GM23338 (cell line): Measurements from ENCODE around the gene JUNB. TPM values are rescaled to one million over a fixed set of nuclear protein-coding genes. Genes with fewer than 3 reads are reported as not detected.

Experiments
- ATAC-seq: fragments of 200-7000 bp; cut with Tn5 transposase; 3 replicates; pipeline ENCODE4 v1.9.1; 2020
- DNase-seq: peaks from one replicate; pipeline ENCODE4 v3.0.0-alpha.2; 2015; ENCODE audit warnings: low spot score
- H2AFZ ChIP-seq: fragments of 200-600 bp; sonication (generic); 2 replicates; pipeline ENCODE4 v1.8.0; 2016; ENCODE audit warnings: antibody characterized with exemption, mild to moderate bottlenecking, moderate library complexity
- H3F3A ChIP-seq: fragments of 200-600 bp; sonication (generic); replicated peaks from 2 replicates; pipeline ENCODE4 v1.8.0; 2017; ENCODE audit warnings: antibody characterized with exemption, mixed run types, low read depth
- H3K27ac ChIP-seq: fragments of 200-600 bp; sonication (generic); 2 replicates; pipeline ENCODE4 v1.6.1; 2016; ENCODE audit warnings: low read depth
- H3K27me3 ChIP-seq: fragments of 200-600 bp; sonication (generic); 2 replicates; pipeline ENCODE4 v1.8.0; 2016; ENCODE audit warnings: mild to moderate bottlenecking, mixed run types, moderate library complexity; ENCODE audit not compliant: insufficient read depth
- H3K36me3 ChIP-seq: fragments of 200-600 bp; sonication (generic); 2 replicates; pipeline ENCODE4 v1.8.0; 2016; ENCODE audit warnings: mild to moderate bottlenecking; ENCODE audit not compliant: insufficient read depth
- H3K4me1 ChIP-seq: fragments of 200-600 bp; sonication (generic); 2 replicates; pipeline ENCODE4 v1.8.0; 2016; ENCODE audit warnings: mild to moderate bottlenecking, moderate library complexity; ENCODE audit not compliant: insufficient read depth
- H3K4me2 ChIP-seq: fragments of 200-600 bp; sonication (generic); 2 replicates; pipeline ENCODE4 v1.7.1; 2017; ENCODE audit warnings: mixed run types
- H3K4me3 ChIP-seq: fragments of 200-600 bp; sonication (generic); 2 replicates; pipeline ENCODE4 v1.6.1; 2016; ENCODE audit warnings: mixed run types
- H3K79me2 ChIP-seq: fragments of 200-600 bp; sonication (generic); replicated peaks from 2 replicates; pipeline ENCODE4 v1.8.0; 2017; ENCODE audit warnings: mild to moderate bottlenecking; ENCODE audit not compliant: insufficient read depth
- H3K9me2 ChIP-seq: fragments of 200-600 bp; sonication (generic); 2 replicates; pipeline ENCODE4 v1.8.0; 2017; ENCODE audit not compliant: insufficient read depth
- H4K20me1 ChIP-seq: fragments of 200-600 bp; sonication (generic); replicated peaks from 2 replicates; pipeline ENCODE4 v1.8.0; 2017; ENCODE audit warnings: mild to moderate bottlenecking; ENCODE audit not compliant: insufficient read depth
- H3K27ac Mint-ChIP-seq: 2 replicates; pipeline ENCODE4 v1.8.0; 2020; ENCODE audit warnings: inconsistent platforms, mild to moderate bottlenecking, moderate library complexity, mixed read lengths
- H3K27me3 Mint-ChIP-seq: 3 replicates; pipeline ENCODE4 v1.8.0; 2022; ENCODE audit warnings: low read depth, mild to moderate bottlenecking, moderate library complexity, mixed read lengths, inconsistent platforms; ENCODE audit not compliant: insufficient read depth, poor library complexity
- H3K36me3 Mint-ChIP-seq: 3 replicates; pipeline ENCODE4 v1.8.0; 2021; ENCODE audit warnings: low read depth, mild to moderate bottlenecking, inconsistent platforms, moderate library complexity, mixed read lengths
- H3K4me1 Mint-ChIP-seq: 3 replicates; pipeline ENCODE4 v1.8.0; 2020; ENCODE audit warnings: mild to moderate bottlenecking, inconsistent platforms, mixed read lengths
- H3K4me3 Mint-ChIP-seq: 3 replicates; pipeline ENCODE4 v1.8.0; 2021; ENCODE audit warnings: moderate library complexity, mild to moderate bottlenecking, inconsistent platforms, mixed read lengths
- H3K9me3 Mint-ChIP-seq: 3 replicates; pipeline ENCODE4 v1.8.0; 2020; ENCODE audit warnings: moderate library complexity, mild to moderate bottlenecking, inconsistent platforms, mixed read lengths
- CREB1 ChIP-seq: fragments of 250-450 bp; sonication (Bioruptor Pico); IDR thresholded peaks from 2 replicates; pipeline ENCODE4 v1.5.0; 2020; ENCODE audit warnings: low read depth, mild to moderate bottlenecking, moderate library complexity
- ETS1 ChIP-seq: IDR thresholded peaks from 2 replicates; pipeline ENCODE4 v1.6.1; 2016; ENCODE audit warnings: antibody characterized with exemption
- EZH2 ChIP-seq: fragments of 200-600 bp; sonication (generic); IDR thresholded peaks from one replicate; pipeline ENCODE4 v1.8.0; 2017; ENCODE audit warnings: antibody characterized with exemption, mild to moderate bottlenecking, low read depth; ENCODE audit not compliant: unreplicated experiment
- EZH2phosphoT487 ChIP-seq: fragments of 200-600 bp; sonication (generic); IDR thresholded peaks from one replicate; pipeline ENCODE4 v1.8.1; 2018; ENCODE audit warnings: antibody characterized with exemption; ENCODE audit not compliant: unreplicated experiment
- JUNB ChIP-seq: IDR thresholded peaks from one replicate; pipeline ENCODE4 v1.6.1; 2016; ENCODE audit warnings: antibody characterized with exemption; ENCODE audit not compliant: unreplicated experiment
- POLR2AphosphoS5 ChIP-seq: IDR thresholded peaks from 2 replicates; pipeline ENCODE4 v1.6.1; 2016; ENCODE audit warnings: antibody characterized with exemption, low read depth
- REST ChIP-seq: IDR thresholded peaks from one replicate; pipeline ENCODE4 v1.6.1; 2018; ENCODE audit warnings: antibody characterized with exemption; ENCODE audit not compliant: unreplicated experiment
- STAT1 ChIP-seq: IDR thresholded peaks from one replicate; pipeline ENCODE4 v1.6.1; 2016; ENCODE audit warnings: antibody characterized with exemption; ENCODE audit not compliant: unreplicated experiment
- ZNF114 ChIP-seq: fragments of 250-450 bp; sonication (Bioruptor Pico); IDR thresholded peaks from 2 replicates; pipeline ENCODE4 v1.5.0; 2020; ENCODE audit warnings: mild to moderate bottlenecking, moderate library complexity
- ZNF331 ChIP-seq: fragments of 250-450 bp; sonication (Bioruptor Pico); IDR thresholded peaks from 2 replicates; pipeline ENCODE4 v1.5.0; 2020; ENCODE audit warnings: low read depth, mild to moderate bottlenecking, moderate library complexity
- ZNF462 ChIP-seq: fragments of 250-450 bp; sonication (Bioruptor Pico); IDR thresholded peaks from 2 replicates; pipeline ENCODE4 v1.5.0; 2020; ENCODE audit warnings: mild to moderate bottlenecking, moderate library complexity
- polyA plus RNA-seq: library from polyadenylated mRNA; unstranded; fragments of >200 nt; fragmentation: Nextera tagmentation; extraction: Ambion mirVana; gene quantifications from 2 replicates; pipeline ENCODE4 v1.2.1, GENCODE V29; 2016
- total RNA-seq: library from RNA; depleted of rRNA; stranded (reverse); fragments of >200 nt; shearing (Covaris generic); gene quantifications from 2 replicates; pipeline ENCODE4 v1.2.3, GENCODE V29; 2014

JUNB gene
- total and polyA plus RNA-seq, 2 experiments from 2014 or later, result 7.7 to 20.2 TPM

- no peak for TF ChIP-seq CREB1 (CRISPR knock-in tag)
Measured at GRCh38 chr19:12750851-12751250, 40.4 kb upstream of the JUNB start (continued).

GRCh38 chr19:12751635-12752034 lies 39.7 kb upstream of the JUNB start, which contains the start of gene BEST2:
Gene BEST2 (plus strand): TSS chr19:12751791. CDS start chr19:12752593, 802 bp downstream.
- peaks cover 23% of the 10 kb centered on the region for H3K27me3 Mint-ChIP-seq
- H3K27ac Mint-ChIP-seq, result no peak within 1 kb of the TSS
- H3K9me3 Mint-ChIP-seq, result no peaks in the 10 kb centered on the region
- peak within 1 kb of the TSS; percentile 70 for H3K4me3 ChIP-seq
- H3K4me3 Mint-ChIP-seq, result peak within 1 kb of the TSS; percentile 66
- no peaks in the 10 kb centered on the region for H3K79me2 ChIP-seq
- peaks cover 17% of the 10 kb centered on the region for H3K36me3 Mint-ChIP-seq
- H3K9me2 ChIP-seq, result no peaks in the 10 kb centered on the region
- H3K4me2 ChIP-seq, result peak within 1 kb of the TSS; percentile 89
- no peak within 1 kb of the TSS for H3K27ac ChIP-seq
- H4K20me1 ChIP-seq, result no peaks in the 10 kb centered on the region; the same call in 1 of the 2 replicates
- no peaks in the 10 kb centered on the region for H3F3A ChIP-seq
- H2AFZ ChIP-seq, result peak within 1 kb of the TSS; percentile 86
- H3K4me1 ChIP-seq, result no peaks in the 10 kb centered on the region; the same call in 1 of the 2 replicates
- H3K36me3 ChIP-seq, result no peaks in the 10 kb centered on the region
- H3K4me1 Mint-ChIP-seq, result peaks cover 14% of the 10 kb centered on the region; the same call in 2 of the 3 replicates
- peaks cover 11% of the 10 kb centered on the region; the same call in 1 of the 2 replicates for H3K27me3 ChIP-seq
- peak; percentile 71 for ATAC-seq
- TF ChIP-seq ZNF114 (no peak), ETS1 (no peak), STAT1 (no peak), CREB1 (CRISPR knock-in tag) (no peak), ZNF331 (CRISPR knock-in tag) (no peak), JUNB (no peak), POLR2AphosphoS5 (no peak; the same call in 1 of the 2 replicates), REST (no peak), ZNF462 (CRISPR knock-in tag) (no peak), EZH2phosphoT487 (no peak), EZH2 (no peak)
- DNase-seq, result peak; percentile 83
